ENCODE measurements around the gene FBXO33. TPM values are rescaled to one million over a fixed set of nuclear protein-coding genes. Genes with fewer than 3 reads are reported as not detected.

The FBXO33 gene
- total RNA-seq, 2 donors from 2014 or later, result 16.3 to 17.9 TPM

GRCh38 chr14:39442293-39442692 lies 10.1 kb upstream of the FBXO33 start:
- no peak overlapping the region for H3K4me3 Mint-ChIP-seq
- no peaks in the 10 kb centered on the region for H3K9me3 Mint-ChIP-seq

DNA sequence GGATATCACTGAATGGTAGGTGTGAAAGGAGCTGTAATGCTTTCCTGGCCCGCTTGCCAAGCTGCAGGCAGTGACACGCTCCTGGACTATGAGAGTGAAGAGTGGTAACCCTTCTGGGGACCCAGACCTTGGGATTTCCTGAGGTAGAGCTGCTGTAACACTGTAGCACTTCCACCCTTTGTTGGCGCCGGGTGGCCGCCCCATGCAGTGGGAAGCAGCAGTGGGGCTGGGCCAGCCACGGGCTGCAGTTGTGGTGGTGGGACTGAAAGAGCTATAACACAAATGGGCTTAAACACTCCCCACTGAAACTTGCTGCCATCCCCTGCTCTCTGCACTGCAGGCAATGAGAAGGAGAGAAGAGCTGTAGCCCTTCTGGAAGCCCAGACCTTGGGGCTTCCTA lies 9.6 kb upstream of the FBXO33 start:
- no peak overlapping the region for H3K27ac Mint-ChIP-seq
- H3K36me3 Mint-ChIP-seq, result no peaks in the 10 kb centered on the region
- H3K9me3 Mint-ChIP-seq, result no peaks in the 10 kb centered on the region
- DNase-seq (ENCODE audit: low spot score), result no peak
- no peak overlapping the region for H3K4me3 Mint-ChIP-seq
- H3K27me3 Mint-ChIP-seq, result peaks cover 6% of the 10 kb centered on the region in 2 donors
- peak in 1 of 2 donors; percentile 32 for ATAC-seq
- H3K4me1 Mint-ChIP-seq (ENCODE audit: low read depth in 2 of 2), result no peaks in the 10 kb centered on the region

More at GRCh38 chr14:39442293-39442692, 10.1 kb upstream of the FBXO33 start:
- H3K4me1 Mint-ChIP-seq (ENCODE audit: low read depth in 2 of 2), result peaks cover 0 to 3% of the 10 kb centered on the region in 2 donors
- DNase-seq (ENCODE audit: low spot score), result no peak
- no peaks in the 10 kb centered on the region for H3K36me3 Mint-ChIP-seq
- H3K27me3 Mint-ChIP-seq, result peaks cover 10 to 11% of the 10 kb centered on the region in 2 donors
- ATAC-seq, result peak in 1 of 2 donors; percentile 40
- no peak overlapping the region for H3K27ac Mint-ChIP-seq

DNA sequence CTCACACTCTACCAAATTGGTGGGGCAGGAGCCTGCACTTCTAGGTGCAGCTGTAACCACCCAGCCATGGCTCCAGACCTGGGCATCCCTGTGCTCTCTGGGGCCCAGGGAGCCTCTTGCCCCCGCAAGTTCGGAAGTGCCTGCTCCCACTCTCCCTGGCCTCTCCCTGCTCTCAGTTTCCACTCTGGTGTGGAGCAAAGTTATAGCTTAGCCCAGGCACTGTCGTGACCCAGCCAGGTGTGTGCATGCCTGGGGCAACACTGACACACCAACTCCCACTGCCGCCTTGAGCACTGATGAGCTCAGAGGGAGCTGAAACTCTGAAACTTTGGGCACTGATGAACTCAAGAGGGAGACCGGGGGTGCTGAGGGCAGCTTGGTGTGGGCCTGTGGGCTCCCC lies 8.7 kb upstream of the FBXO33 start:
- no peaks in the 10 kb centered on the region for H3K9me3 Mint-ChIP-seq

GRCh38 chr14:39435241-39435640 lies 3.0 kb upstream of the FBXO33 start:
- Mint-ChIP-seq H3K4me3 (no peak overlapping the region), H3K27me3 (peaks cover 0 to 3% of the 10 kb centered on the region in 2 donors), H3K27ac (no peak overlapping the region), H3K36me3 (no peaks in the 10 kb centered on the region), H3K9me3 (no peaks in the 10 kb centered on the region), H3K4me1 (ENCODE audit: low read depth in 2 of 2) (peaks cover 15 to 18% of the 10 kb centered on the region in 2 donors)
- ATAC-seq (no peak), DNase-seq (ENCODE audit: low spot score) (no peak)

More for the DNA sequence above, 8.7 kb upstream of the FBXO33 start:
- DNase-seq (ENCODE audit: low spot score) (no peak), ATAC-seq (peak in 1 of 2 donors; percentile 28)
- no peak overlapping the region for H3K27ac Mint-ChIP-seq
- H3K4me3 Mint-ChIP-seq, result no peak overlapping the region
- no peaks in the 10 kb centered on the region for H3K36me3 Mint-ChIP-seq
- no peaks in the 10 kb centered on the region for H3K4me1 Mint-ChIP-seq (ENCODE audit: low read depth in 2 of 2)
- peaks cover 0 to 3% of the 10 kb centered on the region in 2 donors for H3K27me3 Mint-ChIP-seq

- DNase-seq (ENCODE audit: low spot score) (no peak), ATAC-seq (no peak)
- H3K4me3 Mint-ChIP-seq, result no peak overlapping the region
- no peaks in the 10 kb centered on the region for H3K36me3 Mint-ChIP-seq
- peaks cover 23 to 24% of the 10 kb centered on the region in 2 donors for H3K4me1 Mint-ChIP-seq (ENCODE audit: low read depth in 2 of 2)
- no peaks in the 10 kb centered on the region for H3K9me3 Mint-ChIP-seq
- no peak overlapping the region for H3K27ac Mint-ChIP-seq
- H3K27me3 Mint-ChIP-seq, result peaks cover 0 to under 1% of the 10 kb centered on the region in 2 donors
Observed at GRCh38 chr14:39434401-39434800, 2.2 kb upstream of the FBXO33 start.

GRCh38 chr14:39433452-39433813 lies 1.2 kb upstream of the FBXO33 start:
- peak overlapping the region; percentile 97 to 100 for H3K27ac Mint-ChIP-seq
- ATAC-seq, result no peak

DNA sequence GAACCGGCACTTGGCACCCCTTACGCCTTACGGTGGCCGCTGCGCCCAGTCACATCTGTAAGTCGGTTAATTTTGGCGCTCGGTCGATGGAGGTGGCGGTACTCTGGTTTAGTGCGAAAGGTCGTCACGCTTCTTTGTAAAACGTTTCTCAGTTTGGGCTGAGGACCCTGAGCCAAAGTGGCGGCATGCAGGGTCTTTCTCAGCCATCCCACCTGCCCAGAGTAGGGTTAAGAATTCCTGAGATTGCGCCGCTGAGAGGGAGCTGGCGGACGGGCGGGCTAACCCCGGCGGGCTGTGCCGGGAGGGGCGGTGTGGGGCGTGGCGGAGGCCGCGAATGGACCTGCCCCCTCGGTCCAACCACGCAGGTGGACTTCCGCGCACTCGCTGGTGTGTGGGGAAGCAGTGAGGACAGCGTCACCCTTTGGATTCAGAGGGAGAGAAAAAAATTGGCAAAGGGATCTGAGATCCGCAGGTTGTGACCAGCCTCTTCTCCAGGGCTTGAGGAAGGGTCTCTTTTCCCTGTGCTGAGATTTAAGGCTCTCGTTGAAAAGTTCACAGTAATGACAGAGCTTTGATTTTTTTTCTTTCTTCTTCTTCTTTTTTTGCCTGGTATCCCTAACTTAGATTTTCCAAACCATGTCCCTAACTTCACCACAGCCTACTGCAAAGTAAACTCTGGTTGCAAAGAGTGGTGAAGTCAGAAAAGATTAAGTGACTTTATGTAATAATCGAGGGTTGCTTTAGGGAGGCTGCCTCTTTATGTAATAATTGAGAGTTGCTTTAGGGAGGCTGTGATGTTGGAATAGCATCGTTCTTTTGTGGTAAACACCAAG lies 602 bp upstream of the FBXO33 start:
- no peaks in the 10 kb centered on the region for H3K36me3 Mint-ChIP-seq
- peak overlapping the region; percentile 91 for H3K4me3 Mint-ChIP-seq
- DNase-seq (ENCODE audit: low spot score) (peak; percentile 89), ATAC-seq (peak; percentile 73 to 80)
- H3K9me3 Mint-ChIP-seq, result no peaks in the 10 kb centered on the region
- peaks cover 30 to 33% of the 10 kb centered on the region in 2 donors for H3K4me1 Mint-ChIP-seq (ENCODE audit: low read depth in 2 of 2)
- no peaks in the 10 kb centered on the region for H3K27me3 Mint-ChIP-seq
- peak overlapping the region; percentile 97 to 100 for H3K27ac Mint-ChIP-seq

More at GRCh38 chr14:39433452-39433813, 1.2 kb upstream of the FBXO33 start:
- Mint-ChIP-seq H3K4me3 (peak overlapping the region; percentile 91), H3K36me3 (no peaks in the 10 kb centered on the region), H3K27me3 (no peaks in the 10 kb centered on the region), H3K4me1 (ENCODE audit: low read depth in 2 of 2) (peaks cover 27 to 32% of the 10 kb centered on the region in 2 donors), H3K9me3 (no peaks in the 10 kb centered on the region)
- DNase-seq (ENCODE audit: low spot score), result no peak

DNA sequence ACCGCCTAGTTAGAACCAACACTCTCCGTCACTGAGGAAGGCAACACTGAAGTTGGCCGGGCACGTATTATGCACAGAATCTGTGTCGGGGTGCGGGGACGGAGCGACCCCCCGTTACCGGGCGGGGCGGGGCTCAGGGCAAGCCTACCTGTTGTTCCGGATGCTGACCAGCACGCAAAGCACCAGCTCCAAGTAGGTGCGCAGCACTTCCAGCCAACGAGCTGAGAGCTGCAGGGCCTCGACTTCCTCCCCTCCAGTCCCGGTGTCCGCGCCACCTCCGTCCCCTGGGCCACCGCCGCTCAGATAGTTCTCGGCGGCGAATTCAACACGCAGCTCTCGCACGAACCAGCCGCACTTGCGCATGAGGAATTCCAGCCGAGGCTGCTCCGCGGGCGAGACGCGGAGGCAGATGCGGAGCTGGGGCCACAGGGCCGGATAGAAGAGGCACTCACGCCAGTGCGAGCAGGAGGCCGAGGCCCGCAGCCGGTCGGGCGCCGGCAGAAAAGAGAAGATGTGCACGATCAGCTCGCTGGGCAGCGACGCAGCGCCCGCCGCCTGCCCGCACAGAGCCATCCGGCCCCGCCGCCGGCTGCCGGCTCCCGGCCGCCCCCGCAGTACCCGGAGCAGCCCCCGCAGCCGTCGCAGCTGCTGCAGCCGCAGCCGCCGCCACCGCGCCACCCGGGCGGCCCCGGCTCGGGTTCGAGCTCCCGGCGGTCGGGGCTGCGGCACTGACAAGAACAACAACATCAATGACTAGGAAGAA lies 636 bp downstream of the FBXO33 start:
- H3K9me3 Mint-ChIP-seq, result no peaks in the 10 kb centered on the region
- DNase-seq (ENCODE audit: low spot score) (no peak), ATAC-seq (peak; percentile 43 to 58)
- no peaks in the 10 kb centered on the region for H3K27me3 Mint-ChIP-seq
- H3K4me3 Mint-ChIP-seq, result peak overlapping the region; percentile 91
- H3K4me1 Mint-ChIP-seq (ENCODE audit: low read depth in 2 of 2), result peaks cover 36 to 38% of the 10 kb centered on the region in 2 donors
- no peaks in the 10 kb centered on the region for H3K36me3 Mint-ChIP-seq
- peak overlapping the region; percentile 97 to 100 for H3K27ac Mint-ChIP-seq

GRCh38 chr14:39430762-39431415 lies 1.3 kb downstream of the FBXO33 start:
- Mint-ChIP-seq H3K9me3 (no peaks in the 10 kb centered on the region), H3K4me3 (peak overlapping the region; percentile 91), H3K36me3 (no peaks in the 10 kb centered on the region), H3K27me3 (no peaks in the 10 kb centered on the region), H3K4me1 (ENCODE audit: low read depth in 2 of 2) (peaks cover 41 to 43% of the 10 kb centered on the region in 2 donors), H3K27ac (peak overlapping the region; percentile 97 to 100)
- ATAC-seq (peak in 1 of 2 donors; percentile 27), DNase-seq (ENCODE audit: low spot score) (no peak)

- ATAC-seq, result no peak
- no peaks in the 10 kb centered on the region for H3K27me3 Mint-ChIP-seq
- no peaks in the 10 kb centered on the region for H3K36me3 Mint-ChIP-seq
- H3K4me3 Mint-ChIP-seq, result no peak overlapping the region
- no peaks in the 10 kb centered on the region for H3K9me3 Mint-ChIP-seq
- no peak for DNase-seq (ENCODE audit: low spot score)
- peaks cover 43 to 45% of the 10 kb centered on the region in 2 donors for H3K4me1 Mint-ChIP-seq (ENCODE audit: low read depth in 2 of 2)
- H3K27ac Mint-ChIP-seq, result peak overlapping the region in 1 of 2 donors; percentile 17
Observed at GRCh38 chr14:39428118-39428517, 4.1 kb downstream of the FBXO33 start.

DNA sequence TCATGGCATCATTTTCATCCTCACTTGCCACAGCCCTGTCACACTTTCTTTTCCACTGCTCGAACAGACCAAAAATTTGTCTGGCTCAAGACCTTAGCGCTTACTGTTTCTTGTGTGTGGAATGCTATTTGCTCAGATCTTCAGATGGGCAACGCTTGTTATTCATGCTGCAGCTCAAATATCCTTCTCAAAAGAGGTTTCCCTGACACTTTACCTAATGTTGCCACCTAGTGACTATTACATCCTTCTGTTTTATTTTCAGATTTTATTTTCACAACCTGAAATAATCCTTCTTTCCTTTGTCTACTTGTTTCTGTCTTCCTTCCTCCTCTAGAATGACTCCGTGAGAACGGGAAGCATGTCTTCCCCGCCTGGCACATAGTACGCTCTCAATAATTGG lies 5.6 kb downstream of the FBXO33 start:
- Mint-ChIP-seq H3K4me1 (ENCODE audit: low read depth in 2 of 2) (peaks cover 46 to 51% of the 10 kb centered on the region in 2 donors), H3K4me3 (no peak overlapping the region)

DNA sequence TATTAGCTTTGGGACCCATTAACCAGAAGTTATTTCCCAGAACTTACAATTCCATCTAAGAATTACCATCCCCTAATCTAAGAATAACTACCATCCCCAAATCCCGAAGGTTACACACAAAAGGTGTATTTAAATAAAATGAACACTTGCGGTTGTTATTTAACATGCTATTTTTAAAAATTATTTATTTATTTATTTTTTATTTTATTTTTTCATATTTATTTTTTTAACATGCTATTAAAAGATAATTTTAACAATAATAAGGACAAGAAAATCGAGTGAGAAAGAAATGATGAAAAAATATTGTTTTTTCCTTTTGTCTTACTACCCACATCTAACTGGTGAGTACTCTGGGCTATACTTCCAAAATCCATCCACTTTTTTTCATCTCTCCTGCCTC lies 6.3 kb downstream of the FBXO33 start:
- Mint-ChIP-seq H3K4me1 (ENCODE audit: low read depth in 2 of 2) (peaks cover 50 to 54% of the 10 kb centered on the region in 2 donors), H3K4me3 (no peak overlapping the region), H3K27me3 (no peaks in the 10 kb centered on the region), H3K27ac (no peak overlapping the region), H3K9me3 (no peaks in the 10 kb centered on the region), H3K36me3 (peaks cover 2% of the 10 kb centered on the region)
- ATAC-seq (no peak), DNase-seq (ENCODE audit: low spot score) (no peak)

More for the DNA sequence above, 5.6 kb downstream of the FBXO33 start:
- ATAC-seq (no peak), DNase-seq (ENCODE audit: low spot score) (no peak)
- no peaks in the 10 kb centered on the region for H3K9me3 Mint-ChIP-seq
- no peak overlapping the region for H3K27ac Mint-ChIP-seq
- no peaks in the 10 kb centered on the region for H3K36me3 Mint-ChIP-seq
- H3K27me3 Mint-ChIP-seq, result no peaks in the 10 kb centered on the region

- Mint-ChIP-seq H3K27me3 (no peaks in the 10 kb centered on the region), H3K36me3 (peaks cover 4% of the 10 kb centered on the region), H3K4me3 (no peak overlapping the region), H3K9me3 (no peaks in the 10 kb centered on the region), H3K27ac (peak overlapping the region in 1 of 2 donors; percentile 3), H3K4me1 (ENCODE audit: low read depth in 2 of 2) (peaks cover 35 to 41% of the 10 kb centered on the region in 2 donors)
- ATAC-seq, result no peak
- DNase-seq (ENCODE audit: low spot score), result no peak
Observed at GRCh38 chr14:39423793-39424192, 8.4 kb downstream of the FBXO33 start.

Data from natural killer cell treated with Interleukin-12 subunit alpha and Interleukin-12 subunit beta and Interleukin-15 and Interleukin-18, amount 100 ng/mL, for 72 hours (primary cell).